HG02798 (cell line): ENCODE measurements around the gene SGIP1.

Experiments
- ATAC-seq: cut with Tn5 transposase; IDR thresholded peaks from one replicate; pipeline ENCODE4 v1.9.1; 2021; ENCODE audit warnings: mild to moderate bottlenecking; ENCODE audit not compliant: unreplicated experiment, poor library complexity

SGIP1 gene

GRCh38 chr1:66598670-66599069 is 64.7 kb downstream of the SGIP1 start:
- ATAC-seq, result no peak

- no peak for ATAC-seq
Observed at GRCh38 chr1:66599346-66599745, 65.4 kb downstream of the SGIP1 start.

GRCh38 chr1:66599899-66600737 is 66.2 kb downstream of the SGIP1 start:
- ATAC-seq, result no peak

- ATAC-seq, result no peak
Observed at GRCh38 chr1:66605419-66605997, 71.6 kb downstream of the SGIP1 start.

- ATAC-seq, result no peak
Observed at GRCh38 chr1:66606362-66607065, 72.6 kb downstream of the SGIP1 start.

- ATAC-seq, result no peak
Observed at GRCh38 chr1:66607458-66607857, 73.5 kb downstream of the SGIP1 start.

GRCh38 chr1:66613187-66613586 is 79.2 kb downstream of the SGIP1 start:
- ATAC-seq, result no peak

GRCh38 chr1:66617362-66618184 is 83.6 kb downstream of the SGIP1 start:
- no peak for ATAC-seq

GRCh38 chr1:66618390-66618789 is 84.4 kb downstream of the SGIP1 start:
- ATAC-seq, result no peak

- no peak for ATAC-seq
Observed at GRCh38 chr1:66623812-66624211, 89.9 kb downstream of the SGIP1 start.

GRCh38 chr1:66624412-66625060 is 90.6 kb downstream of the SGIP1 start:
- no peak for ATAC-seq

- ATAC-seq, result no peak
Observed at GRCh38 chr1:66626261-66626660, 92.3 kb downstream of the SGIP1 start.

- no peak for ATAC-seq
Observed at GRCh38 chr1:66628926-66629325, 95.0 kb downstream of the SGIP1 start.

- ATAC-seq, result no peak
Observed at GRCh38 chr1:66633159-66633558, 99.2 kb downstream of the SGIP1 start.

GRCh38 chr1:66637146-66637545 is 103.2 kb downstream of the SGIP1 start:
- no peak for ATAC-seq

- ATAC-seq, result no peak
Observed at GRCh38 chr1:66641891-66642473, 108.0 kb downstream of the SGIP1 start.

GRCh38 chr1:66642992-66643391 is 109.0 kb downstream of the SGIP1 start:
- ATAC-seq, result no peak

GRCh38 chr1:66644331-66644730 is 110.4 kb downstream of the SGIP1 start:
- no peak for ATAC-seq

GRCh38 chr1:66648901-66649595 is 115.1 kb downstream of the SGIP1 start:
- peak; percentile 71 for ATAC-seq
